OCI-LY3 (cell line): Measurements from ENCODE around the gene PRKAR1B.

Experiments used
- CTCF ChIP-seq: fragments of 200-600, 300-600 bp; sonication (generic); IDR thresholded peaks from 2 replicates; pipeline ENCODE4 v1.5.1; 2014; ENCODE audit warnings: antibody characterized with exemption, low read length, low read depth
- EZH2phosphoT487 ChIP-seq: fragments of 200-600 bp; shearing (Covaris generic); IDR thresholded peaks from 2 replicates; pipeline ENCODE4 v1.6.1; 2018; ENCODE audit warnings: antibody characterized with exemption, mixed run types, low read depth

- TF ChIP-seq EZH2phosphoT487 (no peak), CTCF (no peak)
Observed at GRCh38 chr7:706721-707120, 20.4 kb downstream of the PRKAR1B start.
